GM21737 (cell line): ENCODE results near the gene JMJD7.

ENCODE experiments used
- ATAC-seq: cut with Tn5 transposase; IDR thresholded peaks from one replicate; pipeline ENCODE4 v1.9.1; 2021; ENCODE audit warnings: mild to moderate bottlenecking, moderate library complexity; ENCODE audit not compliant: unreplicated experiment

JMJD7 gene

GRCh38 chr15:41827880-41828806 is at the start of gene JMJD7:
Gene JMJD7 (plus strand): TSS chr15:41828092. CDS start chr15:41828125, 33 bp downstream.
- peak; percentile 72 for ATAC-seq

DNA sequence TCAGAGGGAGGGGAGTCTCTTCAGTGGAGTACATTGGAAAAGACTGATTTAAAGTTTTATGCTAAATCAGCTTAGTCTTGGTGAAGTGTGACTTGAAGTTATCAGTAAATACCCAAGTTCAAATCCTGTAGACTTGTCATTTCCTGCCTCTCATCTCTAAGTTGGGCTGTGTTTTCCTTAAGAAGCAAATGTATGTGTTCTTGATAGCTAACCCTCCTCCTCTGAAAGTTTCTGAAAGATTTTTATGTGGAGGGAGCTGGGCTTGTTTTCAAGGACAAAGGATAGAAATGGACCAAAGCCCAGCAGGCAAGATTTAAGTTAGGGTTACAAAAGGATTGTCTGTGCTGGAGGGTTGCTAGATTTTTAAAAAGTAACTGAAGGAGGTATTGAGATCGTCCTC is 49.4 kb upstream of the JMJD7 start:
- ATAC-seq, result no peak

- ATAC-seq, result no peak
Observed at GRCh38 chr15:41779662-41780157, 48.2 kb upstream of the JMJD7 start.

GRCh38 chr15:41780266-41780665 is 47.6 kb upstream of the JMJD7 start:
- ATAC-seq, result no peak

DNA sequence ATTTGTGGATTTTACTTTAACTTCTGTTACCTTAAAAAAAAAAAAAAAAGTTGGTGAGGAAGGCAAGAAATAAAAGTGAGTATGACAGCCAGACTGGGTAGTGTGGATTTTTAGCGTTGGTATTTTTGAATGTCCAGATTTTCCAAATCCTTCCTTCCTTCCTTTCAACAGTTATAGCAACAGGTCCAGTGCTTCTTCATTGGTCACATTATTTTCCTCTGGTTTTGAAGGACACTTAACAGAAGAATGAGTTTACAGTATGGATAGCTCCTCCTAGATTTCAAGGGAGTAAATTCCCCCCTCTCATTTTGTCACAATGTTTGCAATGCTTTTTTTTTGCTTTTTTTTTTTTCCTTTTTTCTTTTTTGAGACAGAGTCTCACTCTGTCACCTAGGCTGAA is 47.2 kb upstream of the JMJD7 start:
- ATAC-seq, result no peak

DNA sequence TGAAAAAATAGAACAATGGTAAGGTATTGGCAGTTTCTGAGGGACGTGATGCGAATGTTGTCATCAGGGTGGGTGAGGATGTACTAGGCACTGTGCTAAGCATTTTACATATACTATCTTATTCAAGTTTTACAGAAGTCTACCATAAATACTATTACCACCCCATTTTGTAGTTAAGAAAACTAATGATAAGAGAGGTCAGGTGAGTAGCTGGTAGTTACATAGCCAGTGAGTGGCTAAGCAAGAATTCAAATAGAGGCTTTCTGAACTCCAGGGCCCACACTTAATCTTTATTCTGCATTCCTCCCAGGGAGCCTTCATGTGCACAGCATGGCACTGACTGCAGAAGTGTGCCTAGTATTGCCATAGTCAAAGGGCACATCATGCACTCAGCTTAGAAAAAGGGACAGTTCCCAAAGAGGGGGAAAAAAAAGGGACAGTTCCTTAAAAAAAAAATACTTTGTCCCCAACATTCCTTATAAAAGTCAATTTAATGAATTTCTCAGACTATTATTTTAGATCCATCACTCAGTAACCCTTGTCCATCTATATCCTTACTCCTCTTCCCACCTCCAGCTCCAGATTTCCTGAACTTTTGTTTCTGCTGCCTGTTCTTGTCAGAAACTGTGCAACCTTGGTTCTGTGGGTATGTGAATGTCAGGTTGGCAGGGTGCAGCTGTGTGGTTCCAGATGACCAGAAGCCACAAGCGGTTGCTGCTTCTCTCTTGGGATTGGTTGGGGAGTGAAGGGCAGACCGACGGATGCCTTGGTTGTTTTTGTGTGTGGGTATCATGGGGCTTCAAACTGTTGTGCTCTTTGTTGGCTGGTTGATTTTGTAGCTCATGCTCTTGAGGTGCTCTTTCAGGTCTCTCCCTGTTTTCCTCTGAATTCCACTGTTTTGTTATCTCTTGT is 45.3 kb upstream of the JMJD7 start:
- no peak for ATAC-seq

DNA sequence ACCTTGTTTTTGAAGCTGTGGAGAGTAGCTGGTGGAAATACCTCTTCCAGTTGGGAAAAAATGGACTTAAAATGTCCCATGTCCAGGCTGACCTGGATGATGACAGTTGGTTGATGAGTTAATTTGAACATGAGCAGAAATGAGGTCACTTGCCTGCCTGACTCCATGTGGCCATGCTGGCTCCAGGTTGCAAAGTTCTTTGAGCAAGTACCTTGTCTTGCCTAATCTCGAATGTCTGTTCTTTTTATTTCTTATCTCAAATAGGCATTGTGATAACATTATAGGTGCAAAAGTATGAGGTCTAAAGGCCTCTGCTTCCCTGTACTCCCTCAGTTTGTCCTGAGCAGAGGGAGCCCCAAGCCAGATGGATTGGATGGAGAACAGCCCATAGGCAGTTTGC is 44.6 kb upstream of the JMJD7 start:
- no peak for ATAC-seq

GRCh38 chr15:41788262-41788661 is 39.6 kb upstream of the JMJD7 start:
- no peak for ATAC-seq

GRCh38 chr15:41789236-41789635 is 38.7 kb upstream of the JMJD7 start:
- ATAC-seq, result no peak

- ATAC-seq, result no peak
Observed at GRCh38 chr15:41789662-41790061, 38.2 kb upstream of the JMJD7 start.

GRCh38 chr15:41790169-41790568 is 37.7 kb upstream of the JMJD7 start:
- no peak for ATAC-seq

DNA sequence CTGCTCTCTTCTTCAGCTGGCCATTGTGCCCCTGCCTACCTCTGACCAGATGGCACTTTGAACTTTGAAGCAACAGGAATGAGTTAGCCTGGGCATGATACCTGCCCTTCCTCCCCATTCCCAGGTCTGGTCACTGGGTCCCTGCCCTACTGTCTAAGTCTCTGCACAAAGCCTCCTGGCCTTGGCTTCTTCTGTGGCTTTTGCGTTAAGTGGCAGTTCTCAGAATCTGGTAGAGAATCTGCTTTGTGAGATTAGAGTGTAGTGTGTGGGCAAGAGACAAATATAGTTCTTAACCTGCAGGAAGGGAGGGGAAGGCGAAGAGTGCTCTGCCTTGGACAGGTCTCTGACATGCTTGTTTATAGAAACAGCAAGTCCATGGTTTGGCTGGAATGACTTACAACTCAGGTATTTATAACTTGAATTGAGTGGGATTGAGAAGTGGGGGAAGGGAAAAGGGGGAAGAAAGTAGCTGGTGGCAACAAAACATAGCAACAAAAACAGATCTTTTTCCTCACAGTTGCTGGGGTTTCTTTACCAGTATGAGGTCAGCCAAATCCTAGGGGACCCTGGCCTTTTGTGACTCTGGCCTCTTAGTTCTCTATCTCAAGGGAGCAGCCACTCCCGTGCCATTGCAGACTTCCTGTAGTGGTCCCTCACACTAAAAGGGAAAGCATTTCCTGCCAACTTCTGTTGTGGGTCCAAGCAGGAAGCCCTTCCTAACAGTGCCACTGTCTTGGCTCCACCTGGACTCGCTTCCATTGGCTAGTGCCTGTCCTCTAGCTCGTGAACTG is 36.9 kb upstream of the JMJD7 start:
- ATAC-seq, result no peak

DNA sequence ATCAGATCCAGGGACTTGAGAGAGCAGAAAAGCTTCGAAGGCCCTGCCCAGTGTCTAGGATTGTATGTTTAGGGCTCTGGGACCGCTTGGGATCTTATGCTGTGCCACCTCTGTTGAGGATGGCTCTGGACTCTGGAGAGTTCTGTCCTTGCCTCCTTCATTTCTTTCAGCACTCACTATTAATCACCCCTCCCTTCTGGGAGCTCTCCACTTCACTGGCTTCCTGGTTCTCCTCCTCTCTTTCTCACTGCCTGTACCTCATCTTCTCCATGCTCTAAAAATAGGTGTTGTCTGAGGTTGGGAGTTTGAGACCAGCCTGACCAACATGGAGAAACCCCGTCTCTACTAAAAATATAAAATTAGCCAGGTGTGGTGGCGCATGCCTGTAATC is 36.4 kb upstream of the JMJD7 start:
- ATAC-seq, result no peak

- no peak for ATAC-seq
Observed at GRCh38 chr15:41792000-41792637, 35.8 kb upstream of the JMJD7 start.

- ATAC-seq, result no peak
Observed at GRCh38 chr15:41794081-41794480, 33.8 kb upstream of the JMJD7 start.

DNA sequence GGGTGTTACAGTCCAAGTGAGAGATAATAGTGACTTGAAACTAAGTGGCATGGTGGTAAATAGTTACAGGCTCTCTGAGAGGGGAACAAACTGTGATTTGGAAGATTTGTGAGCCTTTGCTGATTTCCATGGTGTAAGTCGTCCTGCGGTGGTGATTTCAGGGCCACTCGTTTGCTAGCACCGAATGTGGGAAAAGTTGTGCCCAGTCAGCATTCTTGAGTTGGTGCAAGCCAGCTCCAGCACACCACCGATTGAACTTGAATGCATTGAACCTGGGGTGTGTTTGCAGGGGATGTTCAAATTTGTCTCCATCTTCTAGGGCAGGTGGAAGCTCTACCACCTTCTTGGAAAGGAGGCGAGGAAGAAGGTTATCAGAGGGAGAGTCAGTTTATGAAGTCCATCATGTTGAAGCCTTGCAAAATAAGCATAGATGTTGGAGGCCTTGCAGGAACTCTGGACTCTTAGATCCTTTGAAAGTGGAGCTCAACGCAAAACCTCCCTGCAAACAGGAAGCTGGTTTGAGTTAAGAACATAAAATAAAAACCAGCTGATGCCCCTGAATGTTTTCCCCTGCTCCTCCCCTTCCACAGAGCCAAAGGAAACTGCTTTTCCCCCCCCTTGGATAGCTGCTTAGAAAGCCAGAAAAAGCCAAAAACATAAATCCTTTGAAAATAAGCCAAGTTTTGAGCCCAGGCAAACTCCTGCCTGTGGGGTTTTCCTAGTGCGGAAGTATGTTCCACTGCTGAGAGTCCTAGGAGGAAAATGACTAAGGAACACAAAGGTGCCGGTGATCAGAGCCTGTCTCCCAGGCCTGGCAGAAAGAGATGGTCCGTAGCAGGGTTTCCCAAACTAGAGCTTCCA is 31.7 kb upstream of the JMJD7 start:
- ATAC-seq, result no peak

DNA sequence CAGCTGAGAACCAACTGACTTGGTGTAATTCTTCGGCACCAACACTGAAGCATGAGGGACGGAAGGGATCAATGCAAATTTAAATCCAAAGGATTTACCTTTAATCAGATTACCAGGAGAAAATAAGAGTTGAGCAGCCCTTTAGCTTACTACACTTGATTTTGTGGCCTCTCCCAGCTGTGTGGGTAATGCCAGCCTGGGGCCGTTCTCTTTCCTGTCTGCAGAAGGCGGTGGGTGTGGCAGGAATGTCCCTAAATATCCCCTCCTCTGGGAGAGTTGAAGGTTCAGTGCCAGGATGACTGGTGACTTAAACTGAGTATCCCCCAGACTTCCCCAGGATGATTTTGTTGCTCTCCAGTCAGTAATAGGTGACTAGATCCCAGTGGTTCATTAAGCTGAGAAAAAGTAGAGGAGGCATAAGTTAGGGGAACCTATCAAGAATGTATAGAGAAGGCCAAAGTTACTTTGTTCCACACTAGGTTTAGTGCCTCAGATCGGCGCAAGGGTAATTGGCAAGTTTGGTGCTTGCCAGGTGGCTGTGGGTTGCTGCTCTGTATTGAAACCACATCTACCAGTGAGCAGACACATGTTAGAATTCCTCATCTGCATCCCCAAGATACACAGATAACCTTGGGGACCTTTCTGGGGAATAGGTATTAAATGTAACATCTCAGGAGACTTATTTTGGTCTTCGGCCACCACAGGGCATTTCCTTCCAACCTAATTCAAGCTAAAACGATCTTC is 30.5 kb upstream of the JMJD7 start:
- no peak for ATAC-seq

DNA sequence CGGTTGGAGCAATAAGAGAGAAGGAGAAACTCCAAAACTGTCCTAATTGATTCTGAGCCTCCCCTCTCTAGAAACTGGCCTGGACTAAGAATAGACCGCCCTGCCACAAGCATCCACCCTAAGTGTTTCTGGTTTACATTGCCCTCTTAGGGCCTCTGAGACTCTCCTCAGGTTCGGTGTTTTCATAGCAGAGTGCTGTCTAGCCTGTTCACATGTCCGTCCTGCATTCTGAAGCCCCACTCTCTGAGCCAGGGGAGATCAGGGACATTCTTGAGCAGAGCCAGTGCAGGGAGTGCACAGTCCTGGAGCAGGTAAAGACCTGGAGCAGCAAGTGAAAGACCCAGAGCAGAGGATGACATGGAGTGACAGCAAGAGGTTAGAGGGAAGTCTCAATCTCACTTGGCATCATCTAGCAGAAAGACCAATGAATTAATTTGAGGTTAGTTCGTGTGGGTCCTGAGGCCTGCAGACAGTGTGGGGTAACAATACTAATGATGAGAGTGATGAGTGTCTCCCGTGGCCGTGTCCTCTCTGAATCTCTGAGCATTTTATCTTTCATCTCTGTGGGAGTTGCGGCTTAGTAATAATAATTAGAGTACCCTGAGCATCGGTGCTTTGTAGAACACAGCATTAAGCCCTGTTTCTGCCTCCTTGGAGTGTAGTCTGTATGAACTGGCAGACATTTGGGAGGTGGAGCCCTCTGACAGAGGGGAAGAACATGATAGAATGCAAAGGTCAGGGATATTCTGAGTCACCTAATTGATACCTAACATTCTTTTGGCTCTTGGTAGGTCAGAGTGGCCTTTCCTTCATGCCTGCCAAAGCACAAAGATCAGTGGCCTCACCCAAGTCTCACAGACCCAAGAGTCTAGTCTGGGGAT is 29.0 kb upstream of the JMJD7 start:
- ATAC-seq, result no peak
